Karpas-422 (cell line): ENCODE results near the gene IFITM5. TPM values are rescaled to one million over a fixed set of nuclear protein-coding genes. Genes with fewer than 3 reads are reported as not detected.

ENCODE experiments used
- DNase-seq: peaks from one replicate; pipeline ENCODE4 v3.0.0-alpha.2; 2015
- H2AFZ ChIP-seq: fragments of 200-600 bp; sonication (generic); 2 replicates; pipeline ENCODE4 v1.6.1; 2014; ENCODE audit warnings: antibody characterized with exemption, low read length, mixed read lengths
- H3K27ac ChIP-seq: fragments of 200-600 bp; sonication (generic); 2 replicates; pipeline ENCODE4 v1.5.1; 2014; ENCODE audit warnings: mild to moderate bottlenecking, low read length, moderate library complexity
- H3K27me3 ChIP-seq: fragments of 200-600 bp; sonication (generic); 2 replicates; pipeline ENCODE4 v1.6.1; 2014; ENCODE audit warnings: low read length, mixed read lengths
- H3K36me3 ChIP-seq: fragments of 200-600 bp; sonication (generic); 2 replicates; pipeline ENCODE4 v1.6.1; 2014; ENCODE audit warnings: low read length, mixed read lengths; ENCODE audit not compliant: insufficient read depth
- H3K4me1 ChIP-seq: fragments of 200-600 bp; sonication (generic); 2 replicates; pipeline ENCODE4 v1.6.1; 2014; ENCODE audit warnings: mild to moderate bottlenecking, low read length, mixed read lengths
- H3K4me2 ChIP-seq: fragments of 200-600 bp; sonication (generic); 2 replicates; pipeline ENCODE4 v1.6.1; 2014; ENCODE audit warnings: low read length, low read depth, mild to moderate bottlenecking; ENCODE audit not compliant: poor library complexity, severe bottlenecking
- H3K4me3 ChIP-seq: fragments of 200-600 bp; sonication (generic); 2 replicates; pipeline ENCODE4 v1.5.1; 2014; ENCODE audit warnings: mild to moderate bottlenecking, antibody characterized with exemption, low read length, mixed read lengths
- H3K79me2 ChIP-seq: fragments of 200-600 bp; sonication (generic); 2 replicates; pipeline ENCODE4 v1.6.1; 2014; ENCODE audit warnings: mild to moderate bottlenecking, low read length, mixed read lengths
- H3K9ac ChIP-seq: fragments of 200-600 bp; sonication (generic); 2 replicates; pipeline ENCODE4 v1.6.0; 2014; ENCODE audit warnings: low read length
- H3K9me2 ChIP-seq: fragments of 200-600 bp; sonication (generic), shearing (Covaris generic); replicated peaks from 2 replicates; pipeline ENCODE4 v1.6.0; 2014; ENCODE audit warnings: mild to moderate bottlenecking, low read length, moderate library complexity; ENCODE audit not compliant: insufficient read depth
- H3K9me3 ChIP-seq: fragments of 300-700, 200-600 bp; sonication (generic); 2 replicates; pipeline ENCODE4 v1.6.1; 2014; ENCODE audit warnings: low read length, mixed read lengths
- H4K20me1 ChIP-seq: fragments of 200-600 bp; sonication (generic); 2 replicates; pipeline ENCODE4 v1.6.1; 2014; ENCODE audit warnings: mild to moderate bottlenecking, antibody characterized with exemption, low read length, low read depth; ENCODE audit not compliant: insufficient read depth
- total RNA-seq: library from RNA; depleted of rRNA; stranded (reverse); fragments of >200 nt; shearing (Covaris generic); gene quantifications from 2 replicates; pipeline ENCODE4 v1.2.3, GENCODE V29; 2014; ENCODE audit warnings: low replicate concordance

IFITM5 gene
- total RNA-seq, 1 experiment from 2014 or later: not detected

- no peaks in the 10 kb centered on the region for H4K20me1 ChIP-seq
- H3K4me1 ChIP-seq: peaks cover 10% of the 10 kb centered on the region
- no peaks in the 10 kb centered on the region for H3K36me3 ChIP-seq
- no peaks in the 10 kb centered on the region for H3K79me2 ChIP-seq
- H3K9ac ChIP-seq: no peak overlapping the region
- H3K4me2 ChIP-seq: no peak overlapping the region
- no peaks in the 10 kb centered on the region for H3K27me3 ChIP-seq
- no peak overlapping the region for H3K4me3 ChIP-seq
- no peak for DNase-seq
- H3K27ac ChIP-seq: no peak overlapping the region
- no peaks in the 10 kb centered on the region for H3K9me3 ChIP-seq
- no peaks in the 10 kb centered on the region for H3K9me2 ChIP-seq
- no peak overlapping the region for H2AFZ ChIP-seq
These were observed 7.8 kb downstream of the IFITM5 start for GRCh38 chr11:291281-292210.

GRCh38 chr11:290621-291231 is 8.6 kb downstream of the IFITM5 start:
- no peaks in the 10 kb centered on the region for H3K27me3 ChIP-seq
- H3K4me1 ChIP-seq: peaks cover 10% of the 10 kb centered on the region
- no peaks in the 10 kb centered on the region for H3K9me3 ChIP-seq
- no peak overlapping the region for H3K4me3 ChIP-seq
- no peaks in the 10 kb centered on the region for H3K36me3 ChIP-seq
- no peaks in the 10 kb centered on the region for H3K79me2 ChIP-seq
- no peak overlapping the region for H3K4me2 ChIP-seq
- no peak for DNase-seq
- no peak overlapping the region for H2AFZ ChIP-seq
- no peaks in the 10 kb centered on the region for H3K9me2 ChIP-seq
- no peak overlapping the region for H3K9ac ChIP-seq
- H4K20me1 ChIP-seq: no peaks in the 10 kb centered on the region
- no peak overlapping the region for H3K27ac ChIP-seq

GRCh38 chr11:289712-290620 is 9.4 kb downstream of the IFITM5 start:
- peak overlapping the region; percentile 48 for H3K9ac ChIP-seq
- H4K20me1 ChIP-seq: no peaks in the 10 kb centered on the region
- peak overlapping the region; percentile 54 for H3K4me2 ChIP-seq
- H3K4me1 ChIP-seq: peaks cover 10% of the 10 kb centered on the region
- no peaks in the 10 kb centered on the region for H3K9me3 ChIP-seq
- no peak overlapping the region for H2AFZ ChIP-seq
- no peaks in the 10 kb centered on the region for H3K79me2 ChIP-seq
- H3K9me2 ChIP-seq: no peaks in the 10 kb centered on the region
- no peaks in the 10 kb centered on the region for H3K27me3 ChIP-seq
- no peak for DNase-seq
- no peaks in the 10 kb centered on the region for H3K36me3 ChIP-seq
- peak overlapping the region; percentile 51; the same call in 1 of the 2 replicates for H3K4me3 ChIP-seq
- H3K27ac ChIP-seq: no peak overlapping the region

GRCh38 chr11:289398-289711 is 10.0 kb downstream of the IFITM5 start:
- Histone ChIP-seq H3K27me3 (no peaks in the 10 kb centered on the region), H3K79me2 (no peaks in the 10 kb centered on the region), H3K4me2 (peak overlapping the region; percentile 54), H3K4me3 (peak overlapping the region; percentile 51; the same call in 1 of the 2 replicates), H3K27ac (no peak overlapping the region), H4K20me1 (no peaks in the 10 kb centered on the region), H3K9me3 (no peaks in the 10 kb centered on the region), H3K4me1 (peaks cover 10% of the 10 kb centered on the region), H3K9me2 (no peaks in the 10 kb centered on the region), H3K36me3 (no peaks in the 10 kb centered on the region), H3K9ac (peak overlapping the region; percentile 48), H2AFZ (no peak overlapping the region)
- no peak for DNase-seq

- Histone ChIP-seq H2AFZ (peak within 1 kb of the TSS; percentile 21; the same call in 1 of the 2 replicates), H3K27ac (no peak within 1 kb of the TSS), H3K4me3 (peak within 1 kb of the TSS; percentile 51; the same call in 1 of the 2 replicates), H3K27me3 (no peaks in the 10 kb centered on the region), H3K4me1 (peaks cover 10% of the 10 kb centered on the region), H3K9me3 (no peaks in the 10 kb centered on the region), H4K20me1 (no peaks in the 10 kb centered on the region), H3K4me2 (peak within 1 kb of the TSS; percentile 66), H3K79me2 (no peaks in the 10 kb centered on the region), H3K36me3 (no peaks in the 10 kb centered on the region), H3K9ac (peak within 1 kb of the TSS; percentile 48), H3K9me2 (no peaks in the 10 kb centered on the region)
- DNase-seq: peak; percentile 67
These were observed 10.6 kb downstream of the IFITM5 start, which contains the start of gene PGGHG for GRCh38 chr11:288478-289397. TSS of gene PGGHG (plus strand) at chr11:289126. CDS start at chr11:289817, 691 bp downstream.

- H3K4me1 ChIP-seq: peaks cover 10% of the 10 kb centered on the region
These were observed 11.4 kb downstream of the IFITM5 start for GRCh38 chr11:287821-288477.

More at GRCh38 chr11:287821-288477, 11.4 kb downstream of the IFITM5 start:
- no peak for DNase-seq
- Histone ChIP-seq H4K20me1 (no peaks in the 10 kb centered on the region), H3K4me2 (peak overlapping the region; percentile 66), H2AFZ (no peak overlapping the region), H3K27me3 (no peaks in the 10 kb centered on the region), H3K9me3 (no peaks in the 10 kb centered on the region), H3K79me2 (no peaks in the 10 kb centered on the region), H3K9me2 (no peaks in the 10 kb centered on the region), H3K4me3 (peak overlapping the region; percentile 51; the same call in 1 of the 2 replicates), H3K36me3 (no peaks in the 10 kb centered on the region), H3K27ac (no peak overlapping the region), H3K9ac (peak overlapping the region; percentile 39; the same call in 1 of the 2 replicates)
